Measurements from ENCODE around the gene FAM209A.

- TF ChIP-seq CTCF (IDR thresholded peaks at IDR 0.05): no peak
- no peak for TF ChIP-seq REST (IDR thresholded peaks at IDR 0.05; ENCODE audit: insufficient read depth in 1 of 2, low read depth in 2 of 2, low read length in 1 of 2)
- TF ChIP-seq POLR2AphosphoS5 (IDR thresholded peaks at IDR 0.05; ENCODE audit: low read depth, low read length): no peak
- no peak for TF ChIP-seq TCF7L2 (IDR thresholded peaks at IDR 0.05; ENCODE audit: low read depth, low read length)
- TF ChIP-seq SIN3A (IDR thresholded peaks at IDR 0.05; ENCODE audit: borderline replicate concordance, insufficient read depth, low read depth, low read length): no peak
Measured at GRCh38 chr20:56551571-56551970, 27.0 kb downstream of the FAM209A start.

All from Panc1 (cell line).